Sciatic nerve (tissue), 2 donors: ENCODE results near the gene CAMSAP2. TPM values are rescaled to one million over a fixed set of nuclear protein-coding genes. Genes with fewer than 3 reads are reported as not detected.

Source experiments
- ATAC-seq: fragments of 200-7000 bp; cut with Tn5 transposase; one replicate; pipeline ENCODE4 v1.9.1; 2020; ENCODE audit warnings: mild to moderate bottlenecking, moderate library complexity
- DNase-seq: peaks from one replicate; pipeline ENCODE4 v3.0.0-alpha.2; 2020; ENCODE audit warnings: low spot score
- intact Hi-C: fragments of 100-400 bp; cut with DNase I; formaldehyde crosslinking; loops from one replicate; pipeline ENCODE4 v1.14.2; 2022
- total RNA-seq: library from RNA; stranded (reverse); fragmentation: NEBNext Ultra II Directional; extraction: Animal tissue kit (Norgen Biotek cat#: 25700); gene quantifications from one replicate; pipeline ENCODE4 v1.2.1, GENCODE V29; 2021
- donor health status: DM: no; HTN: no; CAD: no.
- donor health status: DM: no; HTN: no; CAD: no.

Gene CAMSAP2
- total RNA-seq, 1 donor from 2014 or later = 45.4 TPM

DNA sequence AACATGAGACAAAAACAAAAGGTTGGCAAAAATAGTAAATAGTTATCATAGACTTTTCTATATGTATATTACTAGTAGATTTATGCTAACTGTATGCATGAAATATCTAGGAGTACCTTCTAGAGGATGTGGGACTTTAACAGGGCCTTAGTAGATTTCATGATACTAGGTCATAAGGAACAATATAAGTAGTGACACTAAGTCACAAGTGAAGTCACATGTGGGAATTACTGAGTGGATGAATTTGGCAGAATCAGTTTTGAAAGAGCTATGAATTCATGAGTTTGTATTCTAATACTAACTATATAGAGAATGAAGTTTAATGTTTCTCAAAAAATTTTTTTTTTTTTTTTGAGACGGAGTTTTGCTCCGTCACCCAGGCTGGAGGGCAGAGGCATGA lies 81.0 kb downstream of the CAMSAP2 start:
- no peak for DNase-seq
- intact Hi-C loops = no loop called here
- ATAC-seq = no peak

GRCh38 chr1:200831091-200831490 lies 92.4 kb downstream of the CAMSAP2 start:
- ATAC-seq = no peak
- intact Hi-C loops = no loop called here
- no peak for DNase-seq

GRCh38 chr1:200834383-200834782 lies 95.7 kb downstream of the CAMSAP2 start:
- intact Hi-C loops = no loop called here
- ATAC-seq (no peak), DNase-seq (no peak)

GRCh38 chr1:200836213-200836612 lies 97.5 kb downstream of the CAMSAP2 start:
- ATAC-seq (no peak), DNase-seq (no peak)
- intact Hi-C loops = no loop called here

- no peak for DNase-seq
- intact Hi-C loops = no loop called here
- no peak for ATAC-seq
Measured at GRCh38 chr1:200837931-200838571, 99.4 kb downstream of the CAMSAP2 start.

DNA sequence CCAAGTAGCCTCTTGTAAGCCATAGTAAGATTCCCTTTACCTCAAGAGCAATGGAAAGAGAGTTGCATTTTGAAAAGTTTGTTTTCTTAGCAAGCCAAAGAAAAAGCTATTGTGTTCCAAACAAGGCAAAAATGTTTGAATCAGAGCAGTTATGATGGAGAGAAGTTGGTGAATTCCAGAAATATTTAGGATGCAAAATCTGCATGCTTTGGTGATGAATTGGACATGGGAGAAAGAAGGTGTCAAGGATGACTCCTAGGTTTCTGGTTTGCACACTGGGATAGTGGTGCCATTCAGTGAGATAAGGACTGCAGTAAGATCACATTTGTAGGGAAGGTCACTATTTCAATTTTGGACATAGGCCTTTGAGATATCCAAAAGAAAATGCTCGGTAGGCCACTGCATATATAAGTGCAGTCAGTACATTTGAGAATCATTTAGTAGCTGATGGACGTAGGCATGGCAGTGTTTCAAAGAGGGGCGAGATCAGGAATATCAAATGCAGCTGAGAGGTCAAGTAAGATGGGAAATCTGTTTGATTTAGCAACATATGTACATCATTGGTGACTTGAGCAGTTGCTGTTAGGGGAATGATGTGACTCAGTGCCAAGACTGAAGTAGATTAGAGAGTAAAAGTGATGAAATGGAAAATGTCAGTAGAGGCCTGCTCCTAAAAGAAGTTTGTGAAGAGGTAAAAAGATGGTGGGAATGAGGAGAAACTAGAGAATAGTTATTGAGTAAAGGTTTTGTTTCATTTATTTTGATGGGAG lies 100.2 kb downstream of the CAMSAP2 start:
- DNase-seq (no peak), ATAC-seq (no peak)
- intact Hi-C loops = no loop called here

DNA sequence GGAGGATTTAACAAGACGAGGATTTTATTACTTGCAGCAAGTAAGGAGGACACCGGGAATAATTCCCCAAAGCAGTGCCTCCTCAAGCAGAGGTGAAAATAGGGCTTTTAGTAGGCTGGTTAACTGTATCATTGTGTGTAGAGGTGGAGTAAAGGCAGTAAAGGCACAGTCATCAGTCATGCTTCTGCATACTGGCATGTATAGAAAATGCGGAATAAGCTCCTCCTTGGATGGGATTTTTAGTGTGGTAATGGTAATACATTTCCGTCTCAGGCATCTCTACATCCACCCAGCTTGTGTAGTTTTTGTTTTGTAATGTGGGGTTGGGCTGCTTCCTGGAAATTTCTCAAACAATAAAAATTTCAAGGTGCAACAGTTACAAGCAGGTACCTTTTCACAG lies 106.7 kb downstream of the CAMSAP2 start:
- intact Hi-C loops = no loop called here
- DNase-seq (no peak), ATAC-seq (no peak)

GRCh38 chr1:200846398-200846797 lies 107.7 kb downstream of the CAMSAP2 start:
- ATAC-seq = no peak
- DNase-seq = no peak
- intact Hi-C loops = no loop called here

GRCh38 chr1:200849430-200849829 lies 110.7 kb downstream of the CAMSAP2 start:
- ATAC-seq = no peak
- DNase-seq = no peak
- intact Hi-C loops = no loop called here

- DNase-seq = no peak
- no peak for ATAC-seq
- intact Hi-C loops = no loop called here
Measured at GRCh38 chr1:200850554-200850953, 111.9 kb downstream of the CAMSAP2 start.

DNA sequence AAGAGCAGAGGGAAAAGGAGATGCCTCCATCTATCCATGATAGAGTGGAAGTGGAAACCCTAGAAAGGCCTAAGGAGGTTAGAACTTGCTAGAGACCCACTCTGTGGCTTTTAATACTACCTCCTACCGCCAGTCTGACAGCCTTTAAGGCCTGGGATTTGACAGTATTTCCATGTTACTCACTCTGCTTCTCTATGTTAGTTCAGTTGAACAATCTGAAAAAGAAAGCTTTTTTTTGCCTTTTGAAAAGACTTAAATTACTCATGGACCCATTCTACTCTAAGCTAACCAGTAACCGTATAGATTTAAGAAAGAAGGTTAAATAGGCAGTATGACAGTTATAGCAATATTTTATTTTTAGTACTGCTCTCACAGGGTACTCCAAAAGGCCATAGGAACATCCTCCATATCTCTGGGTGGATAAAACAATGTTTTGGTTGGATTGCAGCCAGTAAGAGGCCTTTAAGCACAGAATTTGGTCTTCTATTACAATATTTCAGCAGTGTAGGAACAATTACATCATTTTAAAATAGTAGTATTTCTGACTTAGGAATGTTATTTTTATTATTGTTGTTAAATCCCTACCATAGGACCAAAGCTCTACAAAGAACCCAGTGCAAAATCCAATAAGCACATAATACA lies 118.1 kb downstream of the CAMSAP2 start:
- intact Hi-C loops = no loop called here
- DNase-seq = no peak
- no peak for ATAC-seq

GRCh38 chr1:200857804-200858203 lies 119.1 kb downstream of the CAMSAP2 start:
- ATAC-seq (no peak), DNase-seq (no peak)
- intact Hi-C loops = no loop called here

DNA sequence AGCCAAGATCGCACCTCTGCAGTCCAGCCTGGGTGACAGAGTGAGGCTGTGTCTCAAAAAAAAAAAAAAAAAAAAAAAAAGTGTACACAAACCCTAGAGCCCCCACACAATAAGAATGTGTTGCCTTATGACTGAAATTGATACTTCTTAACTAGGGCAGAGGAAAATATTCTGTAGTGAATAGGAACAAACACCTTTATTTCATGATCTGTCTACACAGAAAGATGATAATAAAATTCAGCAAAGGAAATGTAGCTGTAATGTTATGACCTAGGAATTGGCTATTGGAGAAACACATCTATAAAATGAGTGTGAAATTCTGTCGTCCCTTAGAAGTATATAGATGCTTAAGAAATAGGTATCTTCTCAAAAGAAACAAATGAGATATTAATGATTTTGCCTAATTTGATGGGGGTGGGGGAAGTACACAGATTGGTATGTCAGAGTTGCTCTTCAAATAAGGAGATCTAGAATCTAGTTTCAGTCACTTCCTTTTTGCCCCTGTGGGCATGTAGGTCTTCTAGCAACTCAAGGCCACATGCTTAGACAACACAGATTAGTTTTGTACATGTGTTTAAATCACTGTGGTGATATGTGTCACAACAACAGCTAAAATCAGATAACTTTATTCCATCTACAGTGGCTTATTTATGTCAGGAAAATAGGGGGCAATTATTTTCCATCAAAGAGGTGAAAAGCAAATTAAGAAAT lies 123.4 kb downstream of the CAMSAP2 start:
- DNase-seq = no peak
- intact Hi-C loops = no loop called here
- no peak for ATAC-seq

DNA sequence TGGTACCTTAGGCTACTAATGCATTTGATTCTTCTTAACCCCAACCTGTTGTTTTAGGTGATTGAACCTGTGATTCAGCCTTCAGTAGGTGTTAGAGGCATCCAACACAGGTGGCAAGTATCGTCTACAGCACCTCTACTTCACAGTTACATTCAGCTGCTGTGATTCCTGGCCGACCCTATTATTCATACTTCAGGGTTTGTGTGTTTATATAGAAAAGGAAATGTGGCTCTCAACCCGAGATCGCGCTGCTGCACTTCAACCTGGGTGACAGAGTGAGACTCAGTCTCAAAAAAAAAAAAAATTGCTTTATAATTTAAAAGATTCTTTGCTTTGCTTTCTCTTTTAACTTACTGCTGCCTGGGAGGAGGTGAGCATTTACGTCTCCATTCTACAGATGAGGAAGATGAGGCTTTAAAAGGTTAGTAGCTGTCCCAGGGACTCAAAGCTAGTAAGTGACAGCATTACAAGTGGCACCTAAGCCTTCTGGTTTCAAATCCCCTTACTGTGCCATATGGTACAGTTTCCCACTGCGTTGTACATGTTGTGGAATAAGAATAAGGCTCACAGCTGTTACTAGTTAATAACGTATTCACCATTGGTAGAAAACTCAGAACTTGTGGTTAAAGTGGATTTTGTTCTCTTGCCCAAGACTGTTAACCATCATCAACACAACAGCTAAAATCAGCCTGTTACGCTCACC lies 124.2 kb downstream of the CAMSAP2 start:
- no peak for ATAC-seq
- DNase-seq = no peak
- intact Hi-C loops = no loop called here

GRCh38 chr1:200866116-200866515 lies 127.4 kb downstream of the CAMSAP2 start:
- DNase-seq = no peak
- no peak for ATAC-seq
- intact Hi-C loops = no loop called here

GRCh38 chr1:200866521-200866920 lies 127.8 kb downstream of the CAMSAP2 start:
- intact Hi-C loops = no loop called here
- ATAC-seq = no peak
- no peak for DNase-seq

DNA sequence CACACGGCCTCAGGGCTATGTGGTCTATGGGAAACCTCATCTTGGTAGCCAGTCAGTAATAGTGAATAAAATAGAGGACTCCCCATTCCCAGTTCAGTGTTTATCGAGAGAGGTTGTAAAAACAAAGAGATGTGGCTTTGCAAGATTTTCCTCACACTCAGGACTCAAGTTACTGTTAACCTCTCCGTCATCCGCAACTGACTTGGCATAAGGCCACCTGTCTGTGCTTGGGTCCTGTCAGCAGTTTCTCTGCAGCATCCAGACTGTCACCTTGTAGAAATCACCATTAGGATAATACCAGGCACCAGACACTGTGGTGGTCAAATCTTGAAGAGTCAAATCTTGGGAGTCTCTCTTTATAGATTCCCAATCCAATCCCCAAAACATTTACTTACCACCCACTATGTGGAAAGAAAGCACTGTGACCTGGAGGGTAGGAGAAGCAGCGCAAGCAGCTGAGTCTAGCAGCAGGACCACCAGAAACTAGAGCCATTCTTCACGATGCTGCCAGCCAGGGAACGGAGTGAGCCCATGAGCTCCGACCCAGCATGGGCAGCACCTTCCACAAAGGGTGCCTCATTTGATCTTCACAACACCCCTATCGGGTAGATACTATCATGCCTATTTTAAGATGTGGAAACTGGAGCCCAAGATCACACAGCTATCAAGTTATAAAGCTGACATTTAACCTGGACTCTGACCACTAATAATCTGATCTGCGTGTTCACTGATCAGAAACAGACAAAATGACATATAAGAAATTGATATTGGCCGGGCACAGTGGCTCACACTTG lies 128.5 kb downstream of the CAMSAP2 start:
- DNase-seq = no peak
- intact Hi-C loops = no loop called here
- ATAC-seq = no peak

GRCh38 chr1:200869376-200869752 lies 130.7 kb downstream of the CAMSAP2 start:
- intact Hi-C loops = no loop called here
- DNase-seq (no peak), ATAC-seq (no peak)
